ENCODE results near the gene RHO.
"Not testable (repeated sequence)": the region's sequence is repeated elsewhere in the genome, so short reads cannot be mapped to it uniquely, and the experiment has no call there.

- not testable (repeated sequence) for TF ChIP-seq CTCF (IDR thresholded peaks at IDR 0.05); REST (IDR thresholded peaks at IDR 0.05; ENCODE audit: insufficient read depth in 1 of 2, low read depth in 2 of 2, low read length in 1 of 2); POLR2AphosphoS5 (IDR thresholded peaks at IDR 0.05; ENCODE audit: low read depth, low read length); SIN3A (IDR thresholded peaks at IDR 0.05; ENCODE audit: borderline replicate concordance, insufficient read depth, low read depth, low read length)
These were observed 39.2 kb upstream of the RHO start for GRCh38 chr3:129489258-129489657.

Data from Panc1 (cell line).